ENCODE measurements around the gene SPSB2. TPM values are rescaled to one million over a fixed set of nuclear protein-coding genes. Genes with fewer than 3 reads are reported as not detected.
"Not testable (repeated sequence)": the region's sequence is repeated elsewhere in the genome, so short reads cannot be mapped to it uniquely, and the experiment has no call there.

Gene SPSB2
- total and polyA plus RNA-seq, 5 experiments from 2014 or later: 10.1 to 23.3 (median 10.6) TPM

- POLR2A ChIA-PET: no interaction called here
- no peak for ATAC-seq
- no peak overlapping the region for H3K4me3 Mint-ChIP-seq
Observed at GRCh38 chr12:6883683-6884082, 10.6 kb upstream of the SPSB2 start.

GRCh38 chr12:6883252-6883651 lies 10.1 kb upstream of the SPSB2 start:
- H3K4me3 Mint-ChIP-seq: no peak overlapping the region
- ATAC-seq: no peak
- no peak for DNase-seq
- peaks cover 0 to 16% (median 2%) of the 10 kb centered on the region in 3 donors for H3K36me3 Mint-ChIP-seq
- H3K27ac Mint-ChIP-seq: no peak overlapping the region
- no peaks in the 10 kb centered on the region for H3K27me3 Mint-ChIP-seq
- peaks cover 0 to 1% (median 0%) of the 10 kb centered on the region in 4 donors for H3K4me1 Mint-ChIP-seq
- no peaks in the 10 kb centered on the region for H3K9me3 Mint-ChIP-seq
- POLR2A ChIA-PET: interaction anchor here (1.1 kb wide), 1 partner anchor 8 kb away, joined by 4 read pairs; no protein-coding TSS in a partner anchor

More at GRCh38 chr12:6883683-6884082, 10.6 kb upstream of the SPSB2 start:
- Mint-ChIP-seq H3K9me3 (no peaks in the 10 kb centered on the region), H3K36me3 (peaks cover 0 to 16% (median 2%) of the 10 kb centered on the region in 3 donors), H3K4me1 (peaks cover 0 to 1% (median 0%) of the 10 kb centered on the region in 4 donors), H3K27me3 (no peaks in the 10 kb centered on the region), H3K27ac (peak overlapping the region in 1 of 10 donors; percentile 24)
- no peak for DNase-seq

DNA sequence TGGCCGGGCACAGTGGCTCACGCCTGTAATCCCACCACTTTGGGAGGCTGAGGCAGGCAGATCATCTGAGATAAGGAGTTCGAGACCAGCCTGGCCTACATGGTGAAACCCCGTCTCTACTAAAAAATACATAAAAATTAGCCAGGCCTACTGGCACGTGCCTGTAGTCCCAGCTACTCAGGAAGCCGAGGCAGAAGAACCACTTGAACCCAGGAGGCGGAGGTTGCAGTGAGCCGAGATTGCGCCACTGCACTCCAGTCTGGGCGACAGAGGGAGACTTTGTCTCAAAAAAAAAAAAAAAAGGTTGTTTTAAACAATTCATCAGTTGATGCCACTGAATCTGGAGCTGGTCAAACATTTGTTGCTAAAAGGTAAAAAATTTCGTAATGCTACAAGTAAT lies 6.7 kb upstream of the SPSB2 start:
- not testable (repeated sequence) for H3K9me3 Mint-ChIP-seq, H3K27me3 Mint-ChIP-seq, H3K4me3 Mint-ChIP-seq, ATAC-seq, H3K4me1 Mint-ChIP-seq, DNase-seq, H3K27ac Mint-ChIP-seq
- POLR2A ChIA-PET: interaction anchor here (0.6 to 0.9 kb wide), 3 partner anchors 7 to 742 kb away, joined by 3 to 4 read pairs (median 3); no protein-coding TSS in a partner anchor
- H3K36me3 Mint-ChIP-seq: peaks cover 0 to 23% (median 0%) of the 10 kb centered on the region in 3 donors

DNA sequence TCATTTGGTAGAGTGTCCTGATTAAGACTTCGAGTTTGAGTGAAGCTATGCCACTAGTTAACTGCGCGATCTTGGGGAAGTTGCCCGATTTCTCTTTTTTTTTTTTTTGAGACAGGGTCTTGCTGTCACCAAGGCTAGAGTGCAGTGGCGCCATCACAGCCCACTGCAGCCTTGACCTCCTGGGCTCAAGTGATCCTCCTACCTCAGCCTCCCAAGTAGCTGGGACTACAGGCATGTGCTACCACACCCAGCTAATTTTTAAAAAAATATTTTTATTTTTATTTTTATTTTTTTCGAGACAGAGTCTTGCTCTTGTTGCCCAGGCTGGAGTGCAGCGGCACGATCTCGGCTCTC lies 889 bp upstream of the SPSB2 start:
- not testable (repeated sequence) for ATAC-seq, H3K9me3 Mint-ChIP-seq, H3K27me3 Mint-ChIP-seq, DNase-seq
- peak overlapping the region; percentile 74 to 92 (median 86) for H3K27ac Mint-ChIP-seq
- H3K4me3 Mint-ChIP-seq: peak overlapping the region; percentile 84 to 97 (median 90)
- peaks cover 0 to 26% (median 0%) of the 10 kb centered on the region in 3 donors for H3K36me3 Mint-ChIP-seq
- H3K4me1 Mint-ChIP-seq: peaks cover 31 to 47% (median 42%) of the 10 kb centered on the region in 4 donors
- POLR2A ChIA-PET: interaction anchor here (0.6 to 5.1 kb wide), 12 partner anchors 18 to 340 kb away, joined by 3 to 88 read pairs (median 14); partner anchors contain the start of genes C12orf57, ENO2, GAPDH and LRRC23

DNA sequence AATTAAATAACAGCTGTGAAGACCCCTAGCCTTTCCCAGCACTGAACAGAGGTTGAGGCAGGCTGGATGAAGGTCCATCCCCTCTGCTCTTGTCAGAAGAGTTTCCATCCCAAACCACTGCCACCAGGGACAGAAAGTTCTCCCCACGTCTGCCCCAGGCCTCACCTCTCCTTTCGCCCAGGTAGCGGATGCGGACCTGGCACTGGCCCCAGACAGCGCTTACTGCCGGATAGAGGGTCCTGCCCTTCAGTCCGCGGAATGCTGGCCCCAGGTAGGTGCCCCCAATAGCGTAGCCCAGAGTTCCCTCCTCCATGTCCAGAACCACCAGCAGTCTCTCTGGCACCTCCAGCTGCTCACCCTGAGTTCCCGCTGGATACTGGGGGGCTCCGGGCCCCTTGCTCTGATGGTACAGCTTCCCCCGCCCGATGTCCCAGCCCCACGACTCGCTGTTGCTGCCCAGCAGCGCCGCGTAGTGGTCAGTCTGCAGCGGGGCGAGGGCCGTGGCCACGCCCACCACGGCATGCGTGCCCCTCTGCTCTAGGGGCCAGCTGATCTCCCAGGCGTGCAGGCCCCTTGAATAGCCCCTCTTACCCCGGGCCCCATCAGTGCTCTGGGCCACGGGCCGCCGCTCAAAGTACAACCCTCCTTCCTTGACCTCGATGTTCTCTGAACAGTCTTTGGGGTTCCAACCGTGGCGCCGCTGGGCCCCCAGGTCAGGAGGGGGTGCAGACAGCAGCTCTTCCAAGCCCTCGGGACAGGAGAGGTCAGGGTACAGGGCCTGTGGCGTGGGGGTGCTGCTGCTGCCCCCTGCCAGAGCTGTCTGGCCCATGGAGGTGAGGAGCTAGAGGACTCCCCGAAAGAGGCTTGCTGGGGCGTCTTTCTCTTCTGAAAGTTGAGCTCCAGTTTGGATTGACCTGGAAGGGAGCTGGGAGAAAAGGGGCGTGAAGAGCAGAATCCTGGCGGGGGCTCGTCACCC lies 742 bp downstream of the SPSB2 start:
- H3K27ac Mint-ChIP-seq: peak overlapping the region; percentile 57 to 95 (median 90)
- peak; percentile 70 to 88 (median 84) for DNase-seq
- ATAC-seq: peak; percentile 43 to 48
- no peaks in the 10 kb centered on the region for H3K27me3 Mint-ChIP-seq
- H3K4me1 Mint-ChIP-seq: peaks cover 41 to 58% (median 54%) of the 10 kb centered on the region in 4 donors
- H3K4me3 Mint-ChIP-seq: peak overlapping the region; percentile 84 to 97 (median 90)
- peaks cover 0 to 25% (median 0%) of the 10 kb centered on the region in 3 donors for H3K36me3 Mint-ChIP-seq
- POLR2A ChIA-PET: interaction anchor here (0.6 to 5.1 kb wide), 37 partner anchors 8 to 379 kb away, joined by 3 to 88 read pairs (median 7); partner anchors contain the start of genes C12orf57, CDCA3, COPS7A and ENO2
- no peaks in the 10 kb centered on the region for H3K9me3 Mint-ChIP-seq

DNA sequence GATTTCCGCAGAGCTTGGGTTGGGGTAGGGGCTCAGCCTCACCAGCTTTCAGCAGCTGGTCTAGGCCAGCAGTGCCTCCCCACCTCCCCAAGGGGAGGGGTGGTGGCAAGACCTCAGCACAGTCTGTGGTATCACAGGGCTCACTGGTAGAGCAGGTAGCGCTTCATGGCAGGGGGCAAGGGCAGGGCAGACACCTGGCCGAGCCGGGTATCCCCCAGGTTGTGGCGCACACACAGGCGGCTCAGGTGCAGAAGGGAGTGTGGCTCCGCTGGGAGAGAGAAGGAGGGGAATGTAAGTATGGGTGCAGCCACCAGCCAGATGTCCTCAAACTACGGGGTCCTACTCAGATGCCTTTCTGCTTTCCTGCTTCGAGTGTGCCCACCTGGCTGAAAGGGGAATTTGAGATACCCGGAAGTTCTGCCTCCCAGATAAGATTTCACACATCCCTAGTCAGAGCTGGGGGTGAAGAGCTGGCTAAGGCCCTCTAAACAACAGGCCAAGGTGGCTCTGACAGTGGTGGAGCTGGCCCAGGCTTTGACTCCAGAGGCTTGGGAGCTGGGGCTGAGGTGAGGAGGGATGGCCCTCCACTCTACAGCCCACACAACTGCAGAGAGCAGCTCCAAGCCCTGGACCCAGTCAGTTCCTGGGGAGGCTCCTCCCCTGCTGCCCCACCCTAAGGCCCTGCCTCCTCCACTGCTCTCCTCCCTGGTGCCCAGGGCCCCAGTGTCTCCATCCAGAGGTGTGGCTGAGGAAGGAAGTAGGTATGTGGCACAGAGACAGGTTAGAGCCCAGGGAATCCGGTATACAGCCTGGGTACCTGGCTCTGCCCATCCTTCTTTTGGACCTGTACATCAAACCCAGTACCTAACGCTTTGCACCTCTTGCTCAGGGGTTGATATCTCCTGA lies 1.8 kb downstream of the SPSB2 start:
- Mint-ChIP-seq H3K4me3 (peak overlapping the region; percentile 84 to 97 (median 90)), H3K27ac (peak overlapping the region; percentile 53 to 95 (median 90)), H3K9me3 (no peaks in the 10 kb centered on the region), H3K4me1 (peaks cover 37 to 65% (median 58%) of the 10 kb centered on the region in 4 donors), H3K27me3 (no peaks in the 10 kb centered on the region), H3K36me3 (peaks cover 0 to 22% (median 0%) of the 10 kb centered on the region in 3 donors)
- DNase-seq: peak in 2 of 10 donors; percentile 6 to 61
- POLR2A ChIA-PET: interaction anchor here (0.8 to 5.1 kb wide), 13 partner anchors 19 to 236 kb away, joined by 3 to 88 read pairs (median 27); partner anchors contain the start of genes C12orf57, CDCA3, ENO2 and P3H3
- ATAC-seq: no peak

DNA sequence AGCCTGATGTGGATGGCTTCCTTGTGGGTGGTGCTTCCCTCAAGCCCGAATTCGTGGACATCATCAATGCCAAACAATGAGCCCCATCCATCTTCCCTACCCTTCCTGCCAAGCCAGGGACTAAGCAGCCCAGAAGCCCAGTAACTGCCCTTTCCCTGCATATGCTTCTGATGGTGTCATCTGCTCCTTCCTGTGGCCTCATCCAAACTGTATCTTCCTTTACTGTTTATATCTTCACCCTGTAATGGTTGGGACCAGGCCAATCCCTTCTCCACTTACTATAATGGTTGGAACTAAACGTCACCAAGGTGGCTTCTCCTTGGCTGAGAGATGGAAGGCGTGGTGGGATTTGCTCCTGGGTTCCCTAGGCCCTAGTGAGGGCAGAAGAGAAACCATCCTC lies 2.8 kb downstream of the SPSB2 start:
- peaks cover 0 to 21% (median 0%) of the 10 kb centered on the region in 3 donors for H3K36me3 Mint-ChIP-seq
- ATAC-seq, DNase-seq, H3K9me3 Mint-ChIP-seq, H3K27me3 Mint-ChIP-seq: not testable (repeated sequence)
- H3K4me3 Mint-ChIP-seq: peak overlapping the region in 8 of 10 donors; percentile 28 to 72 (median 48)
- peak overlapping the region in 5 of 10 donors; percentile 17 to 74 (median 63) for H3K27ac Mint-ChIP-seq
- POLR2A ChIA-PET: interaction anchor here (0.7 to 4.8 kb wide), 9 partner anchors 11 to 90 kb away, joined by 3 to 74 read pairs (median 5); partner anchors contain the start of genes C12orf57, CDCA3, P3H3 and RNU7-1
- peaks cover 37 to 68% (median 60%) of the 10 kb centered on the region in 4 donors for H3K4me1 Mint-ChIP-seq

DNA sequence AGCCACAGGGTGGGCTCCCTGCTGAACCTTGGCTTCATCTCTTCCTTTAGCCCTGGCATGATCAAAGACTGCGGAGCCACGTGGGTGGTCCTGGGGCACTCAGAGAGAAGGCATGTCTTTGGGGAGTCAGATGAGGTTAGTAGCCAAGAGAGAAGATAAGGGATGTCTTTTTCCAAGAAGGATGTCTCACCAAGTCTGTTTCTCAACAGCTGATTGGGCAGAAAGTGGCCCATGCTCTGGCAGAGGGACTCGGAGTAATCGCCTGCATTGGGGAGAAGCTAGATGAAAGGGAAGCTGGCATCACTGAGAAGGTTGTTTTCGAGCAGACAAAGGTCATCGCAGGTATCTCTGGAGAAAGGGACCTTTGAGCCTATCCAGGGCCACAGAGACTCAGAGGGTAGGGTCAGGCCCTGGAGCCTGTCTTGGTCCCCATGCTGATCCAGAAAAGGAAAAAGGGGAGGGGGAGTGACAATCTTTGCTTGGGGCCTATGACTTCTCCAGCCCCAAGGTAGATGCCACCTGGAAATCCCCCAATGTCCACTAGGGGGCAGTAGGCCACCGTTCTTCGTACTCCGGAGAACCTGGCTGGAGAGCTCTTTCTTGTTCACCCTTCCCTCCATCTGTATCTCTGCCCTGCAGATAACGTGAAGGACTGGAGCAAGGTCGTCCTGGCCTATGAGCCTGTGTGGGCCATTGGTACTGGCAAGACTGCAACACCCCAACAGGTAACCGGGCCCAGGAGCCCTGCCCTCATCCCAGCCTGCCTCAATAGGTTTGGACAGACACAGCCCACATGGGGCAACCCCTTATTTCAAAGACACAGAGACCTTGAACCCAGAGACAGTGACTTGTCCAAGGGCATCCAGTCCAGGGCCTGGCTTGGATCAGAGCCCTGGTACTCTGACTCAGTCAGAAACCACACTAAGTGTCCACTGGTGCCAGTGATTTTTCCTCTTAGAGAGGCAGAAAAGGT lies 3.8 kb downstream of the SPSB2 start:
- DNase-seq: peak; percentile 67 to 91 (median 84)
- Mint-ChIP-seq H3K4me1 (peaks cover 35 to 67% (median 60%) of the 10 kb centered on the region in 4 donors), H3K27ac (peak overlapping the region; percentile 67 to 92 (median 86)), H3K36me3 (peaks cover 0 to 29% (median under 1%) of the 10 kb centered on the region in 3 donors), H3K27me3 (no peaks in the 10 kb centered on the region), H3K4me3 (peak overlapping the region; percentile 84 to 92 (median 88)), H3K9me3 (no peaks in the 10 kb centered on the region)
- POLR2A ChIA-PET: interaction anchor here (0.7 to 7.2 kb wide), 14 partner anchors 11 to 243 kb away, joined by 3 to 119 read pairs (median 4); partner anchors contain the start of genes C12orf57, C1RL, CDCA3 and ENO2
- peak; percentile 4 to 13 for ATAC-seq

- Mint-ChIP-seq H3K4me1 (peaks cover 35 to 62% (median 54%) of the 10 kb centered on the region in 4 donors), H3K36me3 (peaks cover 0 to 32% (median 2%) of the 10 kb centered on the region in 3 donors), H3K9me3 (no peaks in the 10 kb centered on the region), H3K4me3 (peak overlapping the region; percentile 84 to 92 (median 88)), H3K27me3 (no peaks in the 10 kb centered on the region), H3K27ac (peak overlapping the region; percentile 67 to 94 (median 87))
- POLR2A ChIA-PET: interaction anchor here (0.6 to 7.2 kb wide), 12 partner anchors 15 to 241 kb away, joined by 3 to 119 read pairs (median 8); partner anchors contain the start of genes C12orf57, C1RL, CDCA3 and RNU7-1
- DNase-seq (peak in 2 of 10 donors; percentile 3 to 7), ATAC-seq (no peak)
Observed at GRCh38 chr12:6868211-6869048, 4.7 kb downstream of the SPSB2 start.
